NCI-H2196 (cell line): ENCODE data around the gene KRTAP19-6.
"Not testable (repeated sequence)": the region's sequence is repeated elsewhere in the genome, so short reads cannot be mapped to it uniquely, and the experiment has no call there.

Experiments used
- DNase-seq: peaks from one replicate; lab custom pipeline; 2025; ENCODE audit not compliant: unreplicated experiment; lab: John Stamatoyannopoulos, UW

The KRTAP19-6 gene

GRCh38 chr21:30541764-30542163, at the start of gene KRTAP19-6:
Gene KRTAP19-6 (minus strand): TSS chr21:30541864. CDS start chr21:30541833, 31 bp downstream.
- no peak for DNase-seq

GRCh38 chr21:30590297-30590696, 48.6 kb upstream of the KRTAP19-6 start, which contains the start of gene KRTAP22-2:
Gene KRTAP22-2 (minus strand): TSS chr21:30590397.
- no peak for DNase-seq

GRCh38 chr21:30582870-30583269, 41.2 kb upstream of the KRTAP19-6 start:
- no peak for DNase-seq

- no peak for DNase-seq
Observed at GRCh38 chr21:30580132-30580531, 38.5 kb upstream of the KRTAP19-6 start.

- no peak for DNase-seq
Observed at GRCh38 chr21:30579346-30579745, 37.7 kb upstream of the KRTAP19-6 start.

GRCh38 chr21:30577766-30578165, 36.1 kb upstream of the KRTAP19-6 start:
- no peak for DNase-seq

- no peak for DNase-seq
Observed at GRCh38 chr21:30567617-30568016, 26.0 kb upstream of the KRTAP19-6 start.

GRCh38 chr21:30563630-30564029, 22.0 kb upstream of the KRTAP19-6 start:
- DNase-seq: no peak

- no peak for DNase-seq
Observed at GRCh38 chr21:30563072-30563471, 21.4 kb upstream of the KRTAP19-6 start.

GRCh38 chr21:30561957-30562356, 20.3 kb upstream of the KRTAP19-6 start:
- no peak for DNase-seq

GRCh38 chr21:30561264-30561895, 19.7 kb upstream of the KRTAP19-6 start, which contains the start of gene KRTAP19-7:
Gene KRTAP19-7 (minus strand): TSS chr21:30561314. CDS start chr21:30561289, 25 bp downstream.
- no peak for DNase-seq

GRCh38 chr21:30555095-30555494, 13.4 kb upstream of the KRTAP19-6 start:
- DNase-seq: no peak

GRCh38 chr21:30552782-30553181, 11.1 kb upstream of the KRTAP19-6 start:
- no peak for DNase-seq

GRCh38 chr21:30518876-30519275, 22.8 kb downstream of the KRTAP19-6 start:
- no peak for DNase-seq

- no peak for DNase-seq
Observed at GRCh38 chr21:30515681-30516080, 26.0 kb downstream of the KRTAP19-6 start.

GRCh38 chr21:30505621-30506205, 36.0 kb downstream of the KRTAP19-6 start:
- not testable (repeated sequence) for DNase-seq

GRCh38 chr21:30502041-30502440, 39.6 kb downstream of the KRTAP19-6 start, which contains the start of gene KRTAP19-5:
Gene KRTAP19-5 (minus strand): TSS chr21:30502141. CDS start chr21:30502090, 51 bp downstream.
- no peak for DNase-seq

GRCh38 chr21:30497065-30497464, 44.6 kb downstream of the KRTAP19-6 start, which contains the start of gene KRTAP19-4:
Gene KRTAP19-4 (minus strand): TSS chr21:30497165. CDS start chr21:30497110, 55 bp downstream.
- no peak for DNase-seq

- DNase-seq: no peak
Observed at GRCh38 chr21:30491963-30492428, 49.7 kb downstream of the KRTAP19-6 start, which contains the start of gene KRTAP19-3. Gene KRTAP19-3 (minus strand): TSS chr21:30492013. CDS start chr21:30491957, 56 bp downstream.
